SJCRH30 (cell line): ENCODE results near the gene NPEPL1. TPM values are rescaled to one million over a fixed set of nuclear protein-coding genes. Genes with fewer than 3 reads are reported as not detected.

Experiments used
- DNase-seq, 2 experiments: peaks; one replicate each; pipeline ENCODE4 v3.0.0-alpha.2; 2015 to 2020
- H3K27ac ChIP-seq: fragments of 250-450 bp; sonication (Bioruptor Pico); 2 replicates; pipeline ENCODE4 v1.5.1; 2020; ENCODE audit warnings: mild to moderate bottlenecking, moderate library complexity
- H3K27me3 ChIP-seq: fragments of 250-450 bp; sonication (Bioruptor Pico); 2 replicates; pipeline ENCODE4 v1.5.1; 2020; ENCODE audit warnings: mild to moderate bottlenecking, moderate library complexity
- H3K36me3 ChIP-seq: fragments of 250-450 bp; sonication (Bioruptor Pico); 2 replicates; pipeline ENCODE4 v1.5.1; 2020; ENCODE audit warnings: mild to moderate bottlenecking, moderate library complexity
- H3K4me1 ChIP-seq: fragments of 250-450 bp; sonication (Bioruptor Pico); 2 replicates; pipeline ENCODE4 v1.5.1; 2020; ENCODE audit warnings: mild to moderate bottlenecking, moderate library complexity
- H3K4me3 ChIP-seq: fragments of 250-450 bp; sonication (Bioruptor Pico); 2 replicates; pipeline ENCODE4 v1.5.1; 2020; ENCODE audit warnings: mild to moderate bottlenecking, moderate library complexity
- H3K9me3 ChIP-seq: fragments of 250-450 bp; sonication (Bioruptor Pico); replicated peaks from 2 replicates; pipeline ENCODE4 v1.5.1; 2020; ENCODE audit warnings: mild to moderate bottlenecking, moderate library complexity
- total RNA-seq: library from RNA; depleted of rRNA; stranded (reverse); fragments of >200 nt; shearing (Covaris generic); gene quantifications from 2 replicates; pipeline ENCODE4 v1.2.3, GENCODE V29; 2014

The NPEPL1 gene
- total RNA-seq, 1 experiment from 2014 or later: 6.3 TPM

GRCh38 chr20:58651946-58652605, 40.5 kb upstream of the NPEPL1 start:
- Histone ChIP-seq H3K9me3 (no peaks in the 10 kb centered on the region), H3K27me3 (no peaks in the 10 kb centered on the region), H3K4me1 (no peaks in the 10 kb centered on the region; the same call in none of the 2 replicates), H3K27ac (peak overlapping the region; percentile 73), H3K36me3 (peaks cover 9% of the 10 kb centered on the region), H3K4me3 (peak overlapping the region; percentile 92)
- peak; percentile 59 to 71 for DNase-seq

- H3K36me3 ChIP-seq: peaks cover 14% of the 10 kb centered on the region
- H3K27ac ChIP-seq: peak overlapping the region; percentile 73
- peak overlapping the region; percentile 92 for H3K4me3 ChIP-seq
- H3K27me3 ChIP-seq: no peaks in the 10 kb centered on the region
- H3K9me3 ChIP-seq: no peaks in the 10 kb centered on the region
- no peaks in the 10 kb centered on the region; the same call in none of the 2 replicates for H3K4me1 ChIP-seq
- DNase-seq: no peak
Observed at GRCh38 chr20:58652606-58653294, 39.9 kb upstream of the NPEPL1 start.

DNA sequence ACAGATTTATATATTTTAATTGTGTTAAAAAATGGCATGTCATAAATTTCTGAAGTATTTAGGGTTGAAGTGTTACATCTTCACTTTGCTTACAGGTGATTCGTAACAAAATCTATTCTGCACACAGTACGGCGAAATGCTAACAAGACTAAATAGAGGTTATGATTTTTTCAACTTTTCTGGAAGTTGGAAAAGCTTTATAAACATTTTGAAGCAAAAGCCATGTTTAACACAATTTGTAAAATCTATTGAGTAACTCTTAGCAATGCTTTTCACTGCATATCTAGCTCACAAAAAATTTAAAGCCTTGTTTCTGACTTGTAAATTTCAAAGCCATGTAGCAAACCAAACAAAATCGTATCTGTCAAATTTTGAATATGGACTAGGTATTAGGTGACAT, 38.3 kb upstream of the NPEPL1 start:
- H3K27ac ChIP-seq: no peak overlapping the region
- peaks cover 28% of the 10 kb centered on the region for H3K36me3 ChIP-seq
- DNase-seq: no peak
- peaks cover 4% of the 10 kb centered on the region; the same call in 1 of the 2 replicates for H3K27me3 ChIP-seq
- H3K4me3 ChIP-seq: no peak overlapping the region
- no peaks in the 10 kb centered on the region for H3K9me3 ChIP-seq
- H3K4me1 ChIP-seq: no peaks in the 10 kb centered on the region; the same call in none of the 2 replicates

DNA sequence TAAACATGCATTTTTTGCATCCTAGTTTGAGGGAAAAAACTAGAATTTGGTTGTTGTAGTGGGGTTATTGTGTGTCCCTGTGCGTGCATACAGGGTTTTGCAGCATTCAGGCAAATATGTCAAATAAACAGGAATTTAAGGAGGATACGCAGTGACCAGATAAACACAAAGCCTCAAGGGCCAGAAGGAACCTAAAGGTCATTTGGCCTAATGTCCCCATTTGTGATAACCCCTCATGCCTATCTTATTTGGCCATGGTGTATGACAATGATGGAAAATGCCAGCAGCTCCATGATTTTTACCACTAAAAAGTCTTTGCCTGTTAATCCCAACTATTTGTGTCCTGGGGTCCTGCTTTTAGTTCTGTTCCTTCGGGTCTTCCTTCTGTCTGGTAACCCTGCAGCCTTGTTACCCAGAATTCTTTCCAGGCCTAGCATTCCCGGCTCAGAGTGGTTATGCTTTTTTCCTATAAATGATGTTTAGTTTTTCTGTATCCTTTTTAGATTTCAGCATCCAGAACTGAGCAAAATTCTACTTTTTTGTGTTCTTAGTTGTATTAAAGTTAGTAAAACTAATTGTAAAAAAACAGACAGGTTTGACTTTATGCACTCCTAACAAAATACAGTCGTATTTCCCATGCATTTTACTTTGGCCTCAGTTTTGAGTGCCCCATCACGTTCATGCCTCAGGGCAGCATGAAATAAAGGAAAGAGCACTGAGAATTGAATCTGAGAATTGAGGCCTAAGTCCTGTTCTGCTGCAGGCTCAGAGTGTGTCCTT, 37.1 kb upstream of the NPEPL1 start:
- Histone ChIP-seq H3K36me3 (peaks cover 35% of the 10 kb centered on the region), H3K27ac (no peak overlapping the region), H3K4me3 (no peak overlapping the region)

GRCh38 chr20:58656831-58657230, 35.8 kb upstream of the NPEPL1 start:
- H3K9me3 ChIP-seq: no peaks in the 10 kb centered on the region
- peaks cover 4% of the 10 kb centered on the region; the same call in 1 of the 2 replicates for H3K27me3 ChIP-seq
- no peak for DNase-seq
- no peak overlapping the region for H3K4me3 ChIP-seq
- H3K27ac ChIP-seq: no peak overlapping the region
- peaks cover 40% of the 10 kb centered on the region for H3K36me3 ChIP-seq
- H3K4me1 ChIP-seq: no peaks in the 10 kb centered on the region; the same call in none of the 2 replicates

More for the DNA sequence above, 37.1 kb upstream of the NPEPL1 start:
- Histone ChIP-seq H3K27me3 (peaks cover 4% of the 10 kb centered on the region; the same call in 1 of the 2 replicates), H3K9me3 (no peaks in the 10 kb centered on the region), H3K4me1 (no peaks in the 10 kb centered on the region; the same call in none of the 2 replicates)
- no peak for DNase-seq

- no peaks in the 10 kb centered on the region; the same call in none of the 2 replicates for H3K4me1 ChIP-seq
- no peak overlapping the region for H3K4me3 ChIP-seq
- peaks cover 43% of the 10 kb centered on the region for H3K36me3 ChIP-seq
- H3K27me3 ChIP-seq: peaks cover 4% of the 10 kb centered on the region; the same call in 1 of the 2 replicates
- no peak for DNase-seq
- H3K9me3 ChIP-seq: no peaks in the 10 kb centered on the region
- H3K27ac ChIP-seq: no peak overlapping the region
Observed at GRCh38 chr20:58657262-58657661, 35.3 kb upstream of the NPEPL1 start.

DNA sequence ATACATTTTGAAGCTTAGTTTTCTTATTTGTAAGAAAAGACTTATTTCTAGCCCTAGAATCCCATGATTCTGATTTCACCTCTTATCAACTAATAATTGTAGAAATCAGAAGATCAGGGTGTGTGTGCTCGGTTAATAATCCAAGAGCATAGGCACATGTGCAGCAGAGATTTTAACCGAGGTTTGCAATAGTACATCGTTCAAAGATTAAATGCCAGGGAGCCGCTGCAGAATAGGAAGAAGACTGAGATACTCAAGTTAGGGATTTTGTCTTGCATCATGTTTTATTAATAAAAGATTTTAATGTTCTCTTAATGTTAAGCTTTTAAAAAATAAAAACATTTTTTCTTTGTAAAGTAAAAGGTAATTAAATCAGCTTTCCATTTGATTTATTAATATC, 34.6 kb upstream of the NPEPL1 start:
- H3K4me1 ChIP-seq: no peaks in the 10 kb centered on the region; the same call in none of the 2 replicates
- DNase-seq: no peak
- H3K27ac ChIP-seq: no peak overlapping the region
- H3K27me3 ChIP-seq: peaks cover 4% of the 10 kb centered on the region; the same call in 1 of the 2 replicates
- no peaks in the 10 kb centered on the region for H3K9me3 ChIP-seq
- H3K36me3 ChIP-seq: peaks cover 48% of the 10 kb centered on the region
- H3K4me3 ChIP-seq: no peak overlapping the region

DNA sequence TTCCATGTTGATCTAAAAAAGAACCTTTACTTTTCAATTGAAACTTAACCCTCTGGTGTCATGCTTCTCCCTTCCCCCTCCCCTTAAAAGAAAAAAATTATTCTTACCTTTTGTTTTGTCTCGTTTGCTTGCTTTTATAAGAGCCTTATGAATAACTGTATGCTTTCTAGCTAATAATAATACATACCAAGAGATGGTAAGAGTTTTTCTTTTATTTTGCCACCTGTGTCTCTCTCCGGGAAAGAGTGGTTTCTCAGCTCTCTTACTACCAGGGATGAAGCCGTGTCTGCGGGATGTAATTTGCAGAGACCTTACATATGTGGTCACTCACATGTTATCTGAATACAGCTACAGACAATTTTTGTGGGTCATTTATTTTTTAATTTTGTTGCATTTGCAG, 33.8 kb upstream of the NPEPL1 start:
- no peaks in the 10 kb centered on the region; the same call in none of the 2 replicates for H3K4me1 ChIP-seq
- peaks cover 4% of the 10 kb centered on the region; the same call in 1 of the 2 replicates for H3K27me3 ChIP-seq
- H3K9me3 ChIP-seq: no peaks in the 10 kb centered on the region
- H3K36me3 ChIP-seq: peaks cover 49% of the 10 kb centered on the region
- DNase-seq: no peak
- H3K4me3 ChIP-seq: no peak overlapping the region
- no peak overlapping the region for H3K27ac ChIP-seq

- Histone ChIP-seq H3K36me3 (peaks cover 45% of the 10 kb centered on the region), H3K4me1 (peaks cover 11% of the 10 kb centered on the region), H3K9me3 (no peaks in the 10 kb centered on the region), H3K27me3 (peaks cover 4% of the 10 kb centered on the region; the same call in 1 of the 2 replicates), H3K27ac (no peak overlapping the region), H3K4me3 (no peak overlapping the region)
- no peak for DNase-seq
Observed at GRCh38 chr20:58659841-58660240, 32.8 kb upstream of the NPEPL1 start.

GRCh38 chr20:58660855-58661597, 31.6 kb upstream of the NPEPL1 start:
- H3K4me1 ChIP-seq: peaks cover 15% of the 10 kb centered on the region
- H3K36me3 ChIP-seq: peaks cover 44% of the 10 kb centered on the region
- DNase-seq: no peak
- H3K9me3 ChIP-seq: no peaks in the 10 kb centered on the region
- peaks cover 4% of the 10 kb centered on the region; the same call in 1 of the 2 replicates for H3K27me3 ChIP-seq
- no peak overlapping the region for H3K27ac ChIP-seq
- H3K4me3 ChIP-seq: no peak overlapping the region

- Histone ChIP-seq H3K27me3 (peaks cover 4% of the 10 kb centered on the region; the same call in 1 of the 2 replicates), H3K36me3 (peaks cover 49% of the 10 kb centered on the region), H3K27ac (no peak overlapping the region), H3K9me3 (no peaks in the 10 kb centered on the region), H3K4me1 (peaks cover 15% of the 10 kb centered on the region), H3K4me3 (no peak overlapping the region)
- no peak for DNase-seq
Observed at GRCh38 chr20:58661598-58662473, 30.8 kb upstream of the NPEPL1 start.

- Histone ChIP-seq H3K9me3 (no peaks in the 10 kb centered on the region), H3K4me1 (peaks cover 15% of the 10 kb centered on the region), H3K4me3 (no peak overlapping the region), H3K27me3 (no peaks in the 10 kb centered on the region), H3K27ac (no peak overlapping the region), H3K36me3 (peaks cover 52% of the 10 kb centered on the region)
- no peak for DNase-seq
Observed at GRCh38 chr20:58664331-58664730, 28.3 kb upstream of the NPEPL1 start.

DNA sequence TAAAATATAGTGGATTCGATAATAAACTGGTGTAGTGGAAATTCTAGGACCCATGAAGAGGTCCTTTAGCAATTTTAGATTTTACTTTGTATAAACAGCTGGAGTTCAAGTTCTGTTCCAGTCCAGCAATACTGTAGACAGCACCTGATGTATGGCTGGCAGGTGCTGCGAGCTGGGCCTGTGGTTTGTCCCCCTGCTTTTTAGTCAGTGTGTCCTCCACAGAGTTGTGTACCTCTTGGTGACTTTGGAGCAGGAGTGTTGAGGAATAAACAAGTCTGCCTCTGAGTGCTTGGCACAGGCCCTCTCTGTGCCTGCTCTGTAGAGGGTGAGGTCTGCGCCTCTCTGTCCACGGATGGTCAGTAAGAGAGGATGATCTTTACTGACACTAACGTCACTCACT, 27.7 kb upstream of the NPEPL1 start:
- no peaks in the 10 kb centered on the region for H3K9me3 ChIP-seq
- H3K4me3 ChIP-seq: no peak overlapping the region
- H3K27me3 ChIP-seq: no peaks in the 10 kb centered on the region
- peaks cover 15% of the 10 kb centered on the region for H3K4me1 ChIP-seq
- H3K36me3 ChIP-seq: peaks cover 53% of the 10 kb centered on the region
- peak; percentile 44 to 74 for DNase-seq
- no peak overlapping the region for H3K27ac ChIP-seq
